GM21381 (cell line): Measurements from ENCODE around the gene CDK5RAP2.

ENCODE experiments used
- ATAC-seq: cut with Tn5 transposase; IDR thresholded peaks from one replicate; pipeline ENCODE4 v1.9.1; 2021; ENCODE audit warnings: mild to moderate bottlenecking, moderate library complexity; ENCODE audit not compliant: unreplicated experiment

Gene CDK5RAP2

GRCh38 chr9:120363697-120364096, 216.3 kb downstream of the CDK5RAP2 start:
- ATAC-seq, result no peak

GRCh38 chr9:120362446-120362845, 217.5 kb downstream of the CDK5RAP2 start:
- ATAC-seq, result no peak

GRCh38 chr9:120361551-120361950, 218.4 kb downstream of the CDK5RAP2 start:
- no peak for ATAC-seq

GRCh38 chr9:120360510-120360909, 219.5 kb downstream of the CDK5RAP2 start:
- ATAC-seq, result no peak

GRCh38 chr9:120360046-120360445, 219.9 kb downstream of the CDK5RAP2 start:
- no peak for ATAC-seq

GRCh38 chr9:120358877-120359276, 221.1 kb downstream of the CDK5RAP2 start:
- ATAC-seq, result no peak

- ATAC-seq, result no peak
Observed at GRCh38 chr9:120353506-120353905, 226.5 kb downstream of the CDK5RAP2 start.

GRCh38 chr9:120351106-120351505, 228.9 kb downstream of the CDK5RAP2 start:
- no peak for ATAC-seq

GRCh38 chr9:120350596-120350995, 229.4 kb downstream of the CDK5RAP2 start:
- ATAC-seq, result no peak

GRCh38 chr9:120348951-120349429, 231.0 kb downstream of the CDK5RAP2 start:
- ATAC-seq, result no peak

- ATAC-seq, result no peak
Observed at GRCh38 chr9:120345379-120345778, 234.6 kb downstream of the CDK5RAP2 start.

- no peak for ATAC-seq
Observed at GRCh38 chr9:120344230-120344629, 235.7 kb downstream of the CDK5RAP2 start.

- no peak for ATAC-seq
Observed at GRCh38 chr9:120343416-120343815, 236.6 kb downstream of the CDK5RAP2 start.
